B cell (primary cell): ENCODE measurements around the gene ZSCAN1. TPM values are rescaled to one million over a fixed set of nuclear protein-coding genes. Genes with fewer than 3 reads are reported as not detected.

Experiments used
- ATAC-seq: fragments of 200-7000 bp; cut with Tn5 transposase; one replicate; pipeline ENCODE4 v1.10.0; 2021; ENCODE audit warnings: low read depth, mild to moderate bottlenecking, moderate number of reproducible peaks, moderate library complexity
- CTCF ChIA-PET: fragments of 350-600 bp; sonication (Branson Sonifier 250); formaldehyde crosslinking; loops from one replicate; lab custom pipeline; 2021; ENCODE audit warnings: antibody characterized with exemption, inconsistent platforms; lab: Charles Lee
- POLR2A ChIA-PET: fragments of 350-600 bp; sonication (Branson Sonifier 250); formaldehyde crosslinking; loops from one replicate; lab custom pipeline; 2021; ENCODE audit warnings: antibody characterized with exemption; lab: Charles Lee
- DNase-seq: peaks from one replicate; pipeline ENCODE4 v3.0.0; 2013
- H2AFZ ChIP-seq: 2 replicates; pipeline ENCODE4 v1.6.1; 2012; ENCODE audit warnings: mild to moderate bottlenecking, low read depth, low read length; ENCODE audit not compliant: insufficient read depth, poor library complexity, severe bottlenecking
- H3K27ac ChIP-seq, 2 donors: 1 replicate in 1 of 2; 2 replicates in 1 of 2; pipeline ENCODE4 v1.5.1; 2012 to 2013; ENCODE audit warnings: low read length in 2 of 2, mild to moderate bottlenecking in 2 of 2, moderate library complexity in 1 of 2
- H3K27me3 ChIP-seq, 4 experiments: fragments of 200-600 bp in 1 of 4; sonication (generic) in 1 of 4; replicated peaks in 1 of 4; 1 replicate in 2 of 4; 2 replicates in 2 of 4; pipeline versions ENCODE4 v1.6.1 to v1.7.0; 2013 to 2016; ENCODE audit warnings: low read length in 3 of 4, mild to moderate bottlenecking in 2 of 4, mixed read lengths in 1 of 4, moderate library complexity in 1 of 4; ENCODE audit not compliant: insufficient read depth in 4 of 4, control insufficient read depth in 3 of 4; ENCODE audit errors: control extremely low read depth in 1 of 4
- H3K36me3 ChIP-seq, 2 experiments: replicated peaks in 1 of 2; 1 replicate in 1 of 2; 2 replicates in 1 of 2; pipeline versions ENCODE4 v1.6.1 to v1.7.1; 2013; ENCODE audit warnings: low read length in 1 of 2; ENCODE audit not compliant: insufficient read depth in 2 of 2, control insufficient read depth in 1 of 2; ENCODE audit errors: control extremely low read depth in 1 of 2, extremely low read depth in 1 of 2
- H3K4me1 ChIP-seq, 2 donors: fragments of 200-600 bp in 1 of 2; sonication (generic) in 1 of 2; 1 replicate in 1 of 2; 2 replicates in 1 of 2; pipeline versions ENCODE4 v1.5.1 to v1.6.1; 2013 to 2017; ENCODE audit warnings: low read length in 2 of 2; ENCODE audit not compliant: control insufficient read depth in 2 of 2, insufficient read depth in 2 of 2
- H3K4me2 ChIP-seq: replicated peaks from 2 replicates; pipeline ENCODE3; 2012; ENCODE audit warnings: mild to moderate bottlenecking, low read depth, low read length; ENCODE audit not compliant: poor library complexity, severe bottlenecking
- H3K4me3 ChIP-seq, 5 experiments: fragments of 200-600 bp in 1 of 5; sonication (generic) in 1 of 5; 1 replicate in 3 of 5; 2 replicates in 2 of 5; pipeline versions ENCODE4 v1.5.1 to v1.7.0; 2011 to 2016; ENCODE audit warnings: low read length in 4 of 5, mild to moderate bottlenecking in 4 of 5, low read depth in 2 of 5, control low read depth in 1 of 5, moderate library complexity in 1 of 5; ENCODE audit not compliant: insufficient read depth in 1 of 5; ENCODE audit errors: control extremely low read depth in 1 of 5, extremely low read depth in 1 of 5
- H3K79me2 ChIP-seq: fragments of 200-600 bp; sonication (generic); one replicate; pipeline ENCODE4 v1.6.0; 2016; ENCODE audit warnings: low read length; ENCODE audit not compliant: control insufficient read depth, insufficient read depth
- H3K9ac ChIP-seq: fragments of 200-600 bp; sonication (generic); 2 replicates; pipeline ENCODE4 v1.6.1; 2017; ENCODE audit warnings: mild to moderate bottlenecking, low read length, moderate library complexity
- H3K9me3 ChIP-seq, 3 donors: one replicate each; pipeline versions ENCODE4 v1.6.1 to v1.7.1; 2013; ENCODE audit warnings: low read length in 2 of 3; ENCODE audit not compliant: control insufficient read depth in 2 of 3, insufficient read depth in 1 of 3; ENCODE audit errors: control extremely low read depth in 1 of 3
- H4K20me1 ChIP-seq: 2 replicates; pipeline ENCODE4 v1.6.0; 2012; ENCODE audit warnings: mild to moderate bottlenecking, low read length; ENCODE audit not compliant: insufficient read depth, control insufficient read depth, poor library complexity, severe bottlenecking
- H3K27ac Mint-ChIP-seq: one replicate; pipeline ENCODE4 v1.8.0; 2021; ENCODE audit warnings: mixed read lengths
- H3K27me3 Mint-ChIP-seq: one replicate; pipeline ENCODE4 v1.8.0; 2021; ENCODE audit warnings: mixed read lengths
- H3K4me1 Mint-ChIP-seq: one replicate; pipeline ENCODE4 v1.8.0; 2021; ENCODE audit warnings: mixed read lengths
- H3K4me3 Mint-ChIP-seq: one replicate; pipeline ENCODE4 v1.8.0; 2021; ENCODE audit warnings: mixed read lengths
- H3K9me3 Mint-ChIP-seq: one replicate; pipeline ENCODE4 v1.8.0; 2022; ENCODE audit warnings: mixed read lengths; ENCODE audit not compliant: insufficient read depth
- CTCF ChIP-seq: fragments of 200-600 bp; IDR thresholded peaks from one replicate; pipeline ENCODE4 v1.8.0; 2022; ENCODE audit warnings: antibody characterized with exemption, mild to moderate bottlenecking
- EZH2 ChIP-seq: IDR thresholded peaks from 2 replicates; pipeline ENCODE4 v1.6.1; 2012; ENCODE audit warnings: borderline replicate concordance, low read depth, mild to moderate bottlenecking, moderate library complexity, low read length; ENCODE audit not compliant: insufficient read depth, poor library complexity, severe bottlenecking
- WGBS: methylation state at CpG from one replicate; pipeline ENCODE4 v1.1.5; 2013; ENCODE audit warnings: missing lambda C conversion rate; ENCODE audit not compliant: insufficient coverage; 5-methylcytosine and 5-hydroxymethylcytosine counted together
- intact Hi-C: fragments of 100-400 bp; cut with micrococcal nuclease; formaldehyde crosslinking; loops from one replicate; pipeline ENCODE4 v1.10.0; 2022
- polyA plus RNA-seq: library from polyadenylated mRNA; depleted of rRNA; stranded (reverse); fragments of >200 nt; gene quantifications from 2 replicates; pipeline ENCODE4 v1.2.3, GENCODE V29; 2012
- total RNA-seq, 2 donors: library from RNA; stranded (reverse); fragments of 120-200 nt in 1 of 2; gene quantifications; 1 replicate in 1 of 2; 2 replicates in 1 of 2; pipeline versions ENCODE4 v1.2.3 to v1.2.4, GENCODE V29; 2013 to 2022

The ZSCAN1 gene
- total and polyA plus RNA-seq, 2 donors (not counting 1 experiment from before 2014, with no cell fraction given), result 0.13 TPM; not detected in 1

- DNase-seq (no peak), ATAC-seq (no peak)
- H3K4me2 ChIP-seq, result peak overlapping the region; percentile 93
- intact Hi-C loops, result loop anchor here (1.0 to 10.0 kb wide), 8 partner anchors 55 to 617 kb away; partner anchors contain the start of genes ZNF135, ZNF256, ZNF329 and ZNF417
- CTCF ChIA-PET, result interaction anchor here (1.4 to 2.2 kb wide), 2 partner anchors 20 to 518 kb away, joined by 4 to 7 read pairs; partner anchors contain the start of gene ZBTB45
- peak overlapping the region; percentile 88 for H3K27ac Mint-ChIP-seq
- peak overlapping the region; percentile 65 to 98 (median 94) for H3K4me3 ChIP-seq
- peaks cover 13 to 42% of the 10 kb centered on the region in 2 experiments for H3K36me3 ChIP-seq
- peak overlapping the region; percentile 81 to 91 for H3K27ac ChIP-seq
- peaks cover 3 to 44% (median 29%) of the 10 kb centered on the region in 3 donors for H3K9me3 ChIP-seq
- peak overlapping the region; percentile 99 for H2AFZ ChIP-seq
- H3K27me3 Mint-ChIP-seq, result no peaks in the 10 kb centered on the region
- 11% methylated on average over 22 of the region's 23 CpGs for WGBS
- no peak for TF ChIP-seq EZH2
- no peak for TF ChIP-seq CTCF
- no peaks in the 10 kb centered on the region for H3K27me3 ChIP-seq
- peaks cover 35% of the 10 kb centered on the region for H3K4me1 Mint-ChIP-seq
- peaks cover 41% of the 10 kb centered on the region for H3K79me2 ChIP-seq
- H3K9me3 Mint-ChIP-seq, result peaks cover 5% of the 10 kb centered on the region
- peak overlapping the region; percentile 91 for H3K4me3 Mint-ChIP-seq
- POLR2A ChIA-PET, result interaction anchor here (0.6 to 1.7 kb wide), 8 partner anchors 57 to 518 kb away, joined by 3 to 7 read pairs (median 4); partner anchors contain the start of genes ZNF135, ZNF211, ZNF417 and ZNF497
- H3K4me1 ChIP-seq, result peaks cover 22 to 27% of the 10 kb centered on the region in 2 donors
- H4K20me1 ChIP-seq, result no peaks in the 10 kb centered on the region
- peak overlapping the region; percentile 93 for H3K9ac ChIP-seq
Observed at GRCh38 chr19:58001895-58002369, 31.9 kb upstream of the ZSCAN1 start.
